MCF 10A (cell line): Measurements from ENCODE around the gene MS4A10. TPM values are rescaled to one million over a fixed set of nuclear protein-coding genes. Genes with fewer than 3 reads are reported as not detected.

ENCODE experiments used
- BruUV-seq: library from RNA; stranded (reverse); fragments of 400-500 nt; replicated peaks from 2 replicates; lab custom pipeline; 2021; lab: Mats Ljungman, UMichigan
- CTCF ChIA-PET: fragments of 300-600 bp; sonication (Branson Sonifier 250); formaldehyde crosslinking; extraction: SDS; loops from one replicate; lab custom pipeline; 2021; ENCODE audit warnings: antibody characterized with exemption, inconsistent platforms; lab: Yijun Ruan, JAX
- POLR2A ChIA-PET: fragments of 300-600, 350-650 bp; sonication (Branson Sonifier 250); formaldehyde crosslinking; extraction: SDS; loops from one replicate; lab custom pipeline; 2020; ENCODE audit warnings: antibody characterized with exemption, inconsistent platforms; lab: Yijun Ruan, JAX
- DNase-seq: peaks from one replicate; pipeline ENCODE4 v3.0.0-alpha.2; 2018; ENCODE audit not compliant: unreplicated experiment
- H3K27ac Mint-ChIP-seq: one replicate; pipeline ENCODE4 v1.8.0; 2022; ENCODE audit warnings: mild to moderate bottlenecking, low read depth, mixed read lengths; ENCODE audit not compliant: unreplicated experiment
- H3K27me3 Mint-ChIP-seq: one replicate; pipeline ENCODE4 v1.8.0; 2022; ENCODE audit warnings: mixed read lengths; ENCODE audit not compliant: insufficient read depth, unreplicated experiment
- H3K36me3 Mint-ChIP-seq: one replicate; pipeline ENCODE4 v1.8.0; 2022; ENCODE audit warnings: mild to moderate bottlenecking, moderate library complexity, mixed read lengths; ENCODE audit not compliant: insufficient read depth, unreplicated experiment
- H3K4me1 Mint-ChIP-seq: one replicate; pipeline ENCODE4 v1.8.0; 2022; ENCODE audit warnings: mixed read lengths; ENCODE audit not compliant: insufficient read depth, unreplicated experiment
- H3K4me3 Mint-ChIP-seq: one replicate; pipeline ENCODE4 v1.8.0; 2022; ENCODE audit warnings: mild to moderate bottlenecking, moderate library complexity, mixed read lengths; ENCODE audit not compliant: unreplicated experiment
- H3K9me3 Mint-ChIP-seq: one replicate; pipeline ENCODE4 v1.8.0; 2022; ENCODE audit warnings: mixed read lengths; ENCODE audit not compliant: unreplicated experiment
- CTCF ChIP-seq: fragments of 200-600 bp; IDR thresholded peaks from one replicate; pipeline ENCODE4 v1.8.0; 2022; ENCODE audit warnings: antibody characterized with exemption, mild to moderate bottlenecking; ENCODE audit not compliant: unreplicated experiment
- intact Hi-C: fragments of 100-400 bp; cut with micrococcal nuclease; formaldehyde crosslinking; loops from 2 replicates; pipeline ENCODE4 v1.14.1; 2022
- total RNA-seq: library from RNA; stranded (reverse); gene quantifications from 2 replicates; pipeline ENCODE4 v1.2.3, GENCODE V29; 2022

The MS4A10 gene
- total RNA-seq, 1 experiment from 2014 or later, result not detected

DNA sequence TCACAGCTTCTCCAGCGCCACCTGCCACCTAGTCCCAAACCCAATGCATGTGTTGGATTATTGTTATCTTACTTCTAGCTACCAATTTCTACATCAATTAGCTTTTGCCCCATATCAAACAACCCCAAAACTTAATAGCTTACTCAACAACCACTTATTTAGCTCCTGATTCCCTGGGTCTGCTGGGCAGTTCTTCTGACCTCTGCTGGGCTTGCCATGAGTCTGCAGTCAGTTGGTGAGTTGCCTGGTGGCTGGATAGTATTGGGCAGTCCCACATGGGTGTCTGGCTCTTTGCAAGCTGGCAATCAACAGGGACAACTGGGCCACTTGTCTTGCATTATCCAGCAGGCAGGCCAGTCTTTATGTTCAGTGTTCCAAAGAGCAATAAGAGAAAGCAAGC is 42.1 kb upstream of the MS4A10 start:
- ChIA-PET POLR2A (interaction anchor here (0.6 to 0.7 kb wide), 3 partner anchors 499 to 789 kb away, joined by 3 read pairs; no protein-coding TSS in a partner anchor), CTCF (interaction anchor here (0.6 kb wide), 1 partner anchor 401 kb away, joined by 3 read pairs; no protein-coding TSS in a partner anchor)
- TF ChIP-seq CTCF, result no peak
- Mint-ChIP-seq H3K36me3 (no peaks in the 10 kb centered on the region), H3K27ac (no peak overlapping the region), H3K4me3 (no peak overlapping the region), H3K27me3 (peaks cover 21% of the 10 kb centered on the region), H3K9me3 (peaks cover 8% of the 10 kb centered on the region), H3K4me1 (no peaks in the 10 kb centered on the region)
- intact Hi-C loops, result no loop called here
- no TSS peak for BruUV-seq
- no peak for DNase-seq

DNA sequence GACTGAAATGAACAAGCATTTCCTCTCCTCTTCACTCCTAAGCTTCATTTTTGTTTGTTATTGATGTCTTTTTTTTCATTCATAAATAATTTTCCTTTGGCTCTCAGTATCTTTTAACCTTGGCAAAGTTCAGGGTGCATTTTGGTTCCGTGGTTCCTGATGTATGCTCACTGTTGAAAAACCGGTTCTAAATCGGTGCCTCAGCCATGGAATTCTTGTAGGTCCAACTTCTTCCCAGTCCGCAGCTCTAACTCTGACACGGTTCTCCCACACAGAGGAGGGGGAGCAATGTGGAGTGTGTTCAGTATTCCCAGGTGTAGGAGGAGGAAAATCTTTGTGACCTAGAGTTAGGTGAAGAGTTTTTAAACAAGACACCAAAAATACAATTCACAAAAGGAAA is 41.0 kb upstream of the MS4A10 start:
- ChIA-PET POLR2A (no interaction called here), CTCF (no interaction called here)
- H3K27me3 Mint-ChIP-seq, result peaks cover 14% of the 10 kb centered on the region
- intact Hi-C loops, result no loop called here
- no TSS peak for BruUV-seq
- no peaks in the 10 kb centered on the region for H3K36me3 Mint-ChIP-seq
- TF ChIP-seq CTCF, result no peak
- H3K9me3 Mint-ChIP-seq, result peaks cover 8% of the 10 kb centered on the region
- DNase-seq, result no peak
- H3K27ac Mint-ChIP-seq, result no peak overlapping the region
- no peak overlapping the region for H3K4me3 Mint-ChIP-seq
- H3K4me1 Mint-ChIP-seq, result no peaks in the 10 kb centered on the region

GRCh38 chr11:60747359-60747873 is 37.7 kb upstream of the MS4A10 start:
- intact Hi-C loops, result no loop called here
- no peaks in the 10 kb centered on the region for H3K4me1 Mint-ChIP-seq
- H3K9me3 Mint-ChIP-seq, result peaks cover 8% of the 10 kb centered on the region
- BruUV-seq, result no TSS peak
- no peaks in the 10 kb centered on the region for H3K36me3 Mint-ChIP-seq
- no peak overlapping the region for H3K4me3 Mint-ChIP-seq
- ChIA-PET CTCF (no interaction called here), POLR2A (no interaction called here)
- H3K27me3 Mint-ChIP-seq, result peaks cover 20% of the 10 kb centered on the region
- no peak overlapping the region for H3K27ac Mint-ChIP-seq
- TF ChIP-seq CTCF, result no peak
- DNase-seq, result no peak

GRCh38 chr11:60748225-60748624 is 36.9 kb upstream of the MS4A10 start:
- Mint-ChIP-seq H3K27me3 (peaks cover 28% of the 10 kb centered on the region), H3K9me3 (peaks cover 8% of the 10 kb centered on the region), H3K27ac (no peak overlapping the region), H3K4me3 (no peak overlapping the region), H3K4me1 (no peaks in the 10 kb centered on the region), H3K36me3 (no peaks in the 10 kb centered on the region)
- intact Hi-C loops, result no loop called here
- ChIA-PET POLR2A (interaction anchor here (0.6 kb wide), 1 partner anchor 158 kb away, joined by 3 read pairs; the partner anchor contains the start of gene PRPF19), CTCF (no interaction called here)
- no peak for DNase-seq
- no TSS peak for BruUV-seq
- no peak for TF ChIP-seq CTCF
